Prostate gland (tissue), 2 donors: ENCODE data around the gene GALNT6.

Source experiments
- CTCF ChIP-seq, 4 experiments: fragments of 200-600 bp in 2 of 4; fragments of 450-650 bp in 2 of 4; sonication (generic) in 2 of 4; IDR thresholded peaks; 1 replicate in 3 of 4; 2 replicates in 1 of 4; pipeline ENCODE4 v1.5.1; 2016 to 2019; ENCODE audit warnings: antibody characterized with exemption in 4 of 4, mild to moderate bottlenecking in 2 of 4, moderate library complexity in 2 of 4
- POLR2A ChIP-seq: fragments of 450-650 bp; IDR thresholded peaks from one replicate; pipeline ENCODE4 v1.6.1; 2016; ENCODE audit warnings: antibody characterized with exemption, mild to moderate bottlenecking

GRCh38 chr12:51401900-51402299, 10.7 kb upstream of the GALNT6 start:
- TF ChIP-seq CTCF (IDR thresholded peaks at IDR 0.05) (no peak), POLR2A (no peak)
